Heart right ventricle (tissue), 16 donors: ENCODE data around the gene FBXL2. TPM values are rescaled to one million over a fixed set of nuclear protein-coding genes. Genes with fewer than 3 reads are reported as not detected.

Source experiments
- ATAC-seq, 8 donors: fragments of 200-7000 bp; cut with Tn5 transposase; one replicate each; pipeline ENCODE4 v1.9.1; 2020; ENCODE audit warnings: mild to moderate bottlenecking in 8 of 8, moderate library complexity in 8 of 8, moderate number of reproducible peaks in 1 of 8
- DNase-seq, 2 donors: peaks; one replicate each; pipeline ENCODE4 v3.0.0-alpha.2; 2020
- H3K27ac ChIP-seq, 10 donors: fragments of 200-600 bp; sonication (generic) in 2 of 10; one replicate each; pipeline versions ENCODE4 v1.5.0 to v1.8.0; 2020 to 2022; ENCODE audit warnings: mild to moderate bottlenecking in 3 of 10
- H3K27me3 ChIP-seq, 7 donors: fragments of 200-600 bp; one replicate each; pipeline ENCODE4 v1.8.0; 2021 to 2022; ENCODE audit warnings: mild to moderate bottlenecking in 2 of 7
- H3K36me3 ChIP-seq, 9 donors: fragments of 200-600 bp; sonication (generic) in 1 of 9; one replicate each; pipeline versions ENCODE4 v1.5.0 to v1.8.0; 2020 to 2022; ENCODE audit warnings: mild to moderate bottlenecking in 2 of 9
- H3K4me1 ChIP-seq, 9 donors: fragments of 200-600 bp; sonication (generic) in 1 of 9; one replicate each; pipeline versions ENCODE4 v1.5.0 to v1.8.0; 2020 to 2022; ENCODE audit warnings: mild to moderate bottlenecking in 4 of 9
- H3K4me3 ChIP-seq, 10 donors: fragments of 200-600 bp; sonication (generic) in 2 of 10; one replicate each; pipeline versions ENCODE4 v1.5.0 to v1.8.0; 2020 to 2022; ENCODE audit warnings: mild to moderate bottlenecking in 7 of 10, moderate library complexity in 2 of 10
- H3K9me3 ChIP-seq, 11 donors: fragments of 200-600 bp in 10 of 11; sonication (generic) in 2 of 11; one replicate each; pipeline versions ENCODE4 v1.5.0 to v1.8.0; 2013 to 2022; ENCODE audit warnings: mild to moderate bottlenecking in 2 of 11, control low read depth in 1 of 11, moderate library complexity in 1 of 11
- WGBS, 2 donors: extraction: QIAGEN DNeasy Blood & Tissue Kit; methylation state at CpG; one replicate each; pipeline ENCODE4 v1.1.7; 2013; ENCODE audit warnings: inconsistent platforms in 1 of 2; 5-methylcytosine and 5-hydroxymethylcytosine counted together
- intact Hi-C, 10 donors: fragments of 100-400 bp; cut with DNase I; formaldehyde crosslinking; loops; one replicate each; pipeline versions ENCODE4 v1.11.1 to v1.14.2; 2022
- polyA plus RNA-seq, 2 donors: library from polyadenylated mRNA; stranded (reverse); fragments of 200-250 nt; gene quantifications; one replicate each; pipeline ENCODE4 v1.2.3, GENCODE V29; 2013
- total RNA-seq, 10 donors: library from RNA; stranded (reverse); fragmentation: NEBNext Ultra II Directional in 3 of 10; extraction: Animal tissue kit (Norgen Biotek cat#: 25700) in 3 of 10; gene quantifications; one replicate each; pipeline versions ENCODE4 v1.2.1 to v1.2.4, GENCODE V29; 2021 to 2023
- TF ChIP-seq, protein P1 (sequence below), 9 donors: fragments of 200-600 bp; sonication (generic) in 2 of 9; IDR thresholded peaks; one replicate each; pipeline versions ENCODE4 v1.5.0 to v1.8.0; 2021 to 2022; ENCODE audit warnings: antibody characterized with exemption in 9 of 9, mild to moderate bottlenecking in 5 of 9, moderate library complexity in 1 of 9
- donor health status: Arrhythmogenic right ventricular cardiomyopathy.
- donor health status: ischemic (EF 13 %, LVEDD 7.1; RV severe dilation, severe dysfunction).
- donor health status: healthy with polysubstance abuse.
- donor health status: DM: no; HTN: yes; CAD: no.
- donor health status: DM: no; HTN: no; CAD: no.
- donor health status: ischemic (EF 25% LVEDD 6.9; RV normal size, moderate dysfunction).
- donor health status: ischemic (EF 25% LVEDD 5.7; RV mildly dilated, moderate dysfunction).
- donor health status: healthy.
- donor health status: DM: yes; HTN: yes; CAD: no.
- donor health status: Ischemic cardiomyopathy.
- donor health status: ischemic (EF 35%, LVEDD 5.7; RV mildly dilated, moderate dysfunction).
- donor health status: nonischemic (EF 11% LVEDD 7.7; RV severe dilation, severe dysfunction).
- donor health status: DM: yes; HTN: yes; CAD: no.
- donor health status: PGD.
- donor health status: ischemic (EF 29% LVEDD 5.4; RV normal size, mild dysfunction).
- donor health status: nonischemic (EF 23%, LVEDD 6.1; RV moderate dilation, normal function).

FBXL2 gene
- total and polyA plus RNA-seq, 12 donors, result 0.87 to 3.6 (median 2.0) TPM

GRCh38 chr3:33392144-33392543 lies 114.9 kb downstream of the FBXL2 start:
- Histone ChIP-seq H3K27ac (no peak overlapping the region), H3K36me3 (peaks cover 0 to 100% (median 41%) of the 10 kb centered on the region in 9 donors), H3K4me1 (peaks cover 0 to 10% (median 0%) of the 10 kb centered on the region in 9 donors), H3K4me3 (no peak overlapping the region), H3K9me3 (no peaks in the 10 kb centered on the region), H3K27me3 (no peaks in the 10 kb centered on the region)
- TF ChIP-seq, protein P1, sequence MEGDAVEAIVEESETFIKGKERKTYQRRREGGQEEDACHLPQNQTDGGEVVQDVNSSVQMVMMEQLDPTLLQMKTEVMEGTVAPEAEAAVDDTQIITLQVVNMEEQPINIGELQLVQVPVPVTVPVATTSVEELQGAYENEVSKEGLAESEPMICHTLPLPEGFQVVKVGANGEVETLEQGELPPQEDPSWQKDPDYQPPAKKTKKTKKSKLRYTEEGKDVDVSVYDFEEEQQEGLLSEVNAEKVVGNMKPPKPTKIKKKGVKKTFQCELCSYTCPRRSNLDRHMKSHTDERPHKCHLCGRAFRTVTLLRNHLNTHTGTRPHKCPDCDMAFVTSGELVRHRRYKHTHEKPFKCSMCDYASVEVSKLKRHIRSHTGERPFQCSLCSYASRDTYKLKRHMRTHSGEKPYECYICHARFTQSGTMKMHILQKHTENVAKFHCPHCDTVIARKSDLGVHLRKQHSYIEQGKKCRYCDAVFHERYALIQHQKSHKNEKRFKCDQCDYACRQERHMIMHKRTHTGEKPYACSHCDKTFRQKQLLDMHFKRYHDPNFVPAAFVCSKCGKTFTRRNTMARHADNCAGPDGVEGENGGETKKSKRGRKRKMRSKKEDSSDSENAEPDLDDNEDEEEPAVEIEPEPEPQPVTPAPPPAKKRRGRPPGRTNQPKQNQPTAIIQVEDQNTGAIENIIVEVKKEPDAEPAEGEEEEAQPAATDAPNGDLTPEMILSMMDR (IDR thresholded peaks at IDR 0.05), result no peak
- ATAC-seq (no peak), DNase-seq (no peak)
- intact Hi-C loops, result no loop called here
- 94 to 96% methylated on average over 4 of the region's 4 CpGs for WGBS, 2 donors

GRCh38 chr3:33392703-33393125 lies 115.5 kb downstream of the FBXL2 start:
- intact Hi-C loops, result no loop called here
- ATAC-seq (no peak), DNase-seq (no peak)
- 64 to 68% methylated on average over 4 of the region's 4 CpGs for WGBS, 2 donors
- no peak overlapping the region for H3K27ac ChIP-seq
- H3K27me3 ChIP-seq, result no peaks in the 10 kb centered on the region
- peaks cover 0 to 100% (median 41%) of the 10 kb centered on the region in 9 donors for H3K36me3 ChIP-seq
- H3K4me3 ChIP-seq, result no peak overlapping the region
- TF ChIP-seq, protein P1 (IDR thresholded peaks at IDR 0.05), result no peak
- peaks cover 0 to 10% (median 0%) of the 10 kb centered on the region in 9 donors for H3K4me1 ChIP-seq
- no peaks in the 10 kb centered on the region for H3K9me3 ChIP-seq

- Histone ChIP-seq H3K36me3 (peaks cover 0 to 100% (median 55%) of the 10 kb centered on the region in 9 donors), H3K4me1 (peaks cover 0 to 10% (median 0%) of the 10 kb centered on the region in 9 donors), H3K27ac (no peak overlapping the region), H3K4me3 (no peak overlapping the region), H3K9me3 (no peaks in the 10 kb centered on the region), H3K27me3 (no peaks in the 10 kb centered on the region)
- TF ChIP-seq, protein P1 (IDR thresholded peaks at IDR 0.05), result no peak
- DNase-seq (no peak), ATAC-seq (no peak)
- 82 to 86% methylated on average over 1 of the region's 1 CpG for WGBS, 2 donors
- intact Hi-C loops, result no loop called here
Observed at GRCh38 chr3:33394403-33395054, 117.3 kb downstream of the FBXL2 start.

GRCh38 chr3:33395900-33396299 lies 118.7 kb downstream of the FBXL2 start:
- TF ChIP-seq, protein P1 (IDR thresholded peaks at IDR 0.05), result no peak
- H3K27me3 ChIP-seq, result no peaks in the 10 kb centered on the region
- 81 to 88% methylated on average over 7 of the region's 7 CpGs for WGBS, 2 donors
- no peak overlapping the region for H3K4me3 ChIP-seq
- ATAC-seq (no peak), DNase-seq (no peak)
- H3K4me1 ChIP-seq, result peaks cover 0 to 10% (median 0%) of the 10 kb centered on the region in 9 donors
- intact Hi-C loops, result no loop called here
- H3K9me3 ChIP-seq, result no peaks in the 10 kb centered on the region
- H3K27ac ChIP-seq, result no peak overlapping the region
- peaks cover 0 to 100% (median 64%) of the 10 kb centered on the region in 9 donors for H3K36me3 ChIP-seq
